ENCODE data around the gene FAM120AOS. TPM values are rescaled to one million over a fixed set of nuclear protein-coding genes. Genes with fewer than 3 reads are reported as not detected.
"Not testable (repeated sequence)": the region's sequence is repeated elsewhere in the genome, so short reads cannot be mapped to it uniquely, and the experiment has no call there.

The FAM120AOS gene
- polyA plus RNA-seq, 1 experiment: 34.3 TPM

DNA sequence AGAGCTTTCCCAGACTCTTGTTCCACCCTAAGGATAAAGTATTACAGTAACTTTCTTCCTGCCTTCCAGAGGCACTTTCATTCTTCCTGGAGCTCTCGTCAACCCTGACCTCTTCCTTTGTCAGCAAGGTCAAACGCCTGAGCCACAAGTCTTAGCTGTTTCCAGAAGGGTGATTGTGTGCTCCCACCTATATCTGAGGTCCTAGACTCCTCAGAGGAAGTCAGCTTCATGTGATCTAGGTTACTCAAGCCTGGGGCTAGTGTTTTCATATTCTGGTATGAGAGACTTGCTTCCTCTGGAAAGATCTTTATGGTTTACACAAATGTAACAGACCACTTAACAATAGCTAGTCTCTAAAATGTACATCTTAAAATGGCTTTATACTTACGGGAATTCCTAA is 7.3 kb downstream of the FAM120AOS start:
- ChIA-PET CTCF (no interaction called here), POLR2A (interaction anchor here (0.6 kb wide), 2 partner anchors 330 to 1932 kb away, joined by 3 read pairs; no protein-coding TSS in a partner anchor)
- TF ChIP-seq CTCF (IDR thresholded peaks at IDR 0.05; ENCODE audit: insufficient read depth, low read depth, low read length): no peak
- no peak for DNase-seq (ENCODE audit: low read depth)
- H3K27me3 ChIP-seq (ENCODE audit: control insufficient read depth, insufficient read depth, low read length): no peaks in the 10 kb centered on the region
- H3K36me3 ChIP-seq (ENCODE audit: control insufficient read depth, insufficient read depth, low read length): peaks cover 11% of the 10 kb centered on the region
- H3K4me3 ChIP-seq (ENCODE audit: low read depth, low read length): no peak overlapping the region

GRCh38 chr9:93440896-93441580 is 12.3 kb downstream of the FAM120AOS start:
- ChIA-PET POLR2A (no interaction called here), CTCF (no interaction called here)
- Histone ChIP-seq H3K36me3 (ENCODE audit: control insufficient read depth, insufficient read depth, low read length) (no peaks in the 10 kb centered on the region), H3K4me3 (ENCODE audit: low read depth, low read length) (no peak overlapping the region), H3K27me3 (ENCODE audit: control insufficient read depth, insufficient read depth, low read length) (no peaks in the 10 kb centered on the region)
- no peak for DNase-seq (ENCODE audit: low read depth)
- TF ChIP-seq CTCF (IDR thresholded peaks at IDR 0.05; ENCODE audit: insufficient read depth, low read depth, low read length): no peak

GRCh38 chr9:93439301-93439700 is 14.1 kb downstream of the FAM120AOS start:
- H3K36me3 ChIP-seq (ENCODE audit: control insufficient read depth, insufficient read depth, low read length); DNase-seq (ENCODE audit: low read depth); POLR2A ChIA-PET; H3K27me3 ChIP-seq (ENCODE audit: control insufficient read depth, insufficient read depth, low read length); CTCF ChIA-PET; H3K4me3 ChIP-seq (ENCODE audit: low read depth, low read length): not testable (repeated sequence)

- H3K36me3 ChIP-seq (ENCODE audit: control insufficient read depth, insufficient read depth, low read length): no peaks in the 10 kb centered on the region
- POLR2A ChIA-PET: no interaction called here
- no peaks in the 10 kb centered on the region for H3K27me3 ChIP-seq (ENCODE audit: control insufficient read depth, insufficient read depth, low read length)
- no peak for TF ChIP-seq CTCF (IDR thresholded peaks at IDR 0.05; ENCODE audit: insufficient read depth, low read depth, low read length)
- CTCF ChIA-PET: no interaction called here
- DNase-seq (ENCODE audit: low read depth): no peak
- H3K4me3 ChIP-seq (ENCODE audit: low read depth, low read length): no peak overlapping the region
These were observed 15.4 kb downstream of the FAM120AOS start for GRCh38 chr9:93437996-93438395.

GRCh38 chr9:93436655-93437407 is 16.6 kb downstream of the FAM120AOS start:
- DNase-seq (ENCODE audit: low read depth): no peak
- no peaks in the 10 kb centered on the region for H3K36me3 ChIP-seq (ENCODE audit: control insufficient read depth, insufficient read depth, low read length)
- CTCF ChIA-PET: interaction anchor here (0.6 to 1.8 kb wide), 2 partner anchors 30 to 129 kb away, joined by 4 read pairs; no protein-coding TSS in a partner anchor
- no peak overlapping the region for H3K4me3 ChIP-seq (ENCODE audit: low read depth, low read length)
- TF ChIP-seq CTCF (IDR thresholded peaks at IDR 0.05; ENCODE audit: insufficient read depth, low read depth, low read length): no peak
- H3K27me3 ChIP-seq (ENCODE audit: control insufficient read depth, insufficient read depth, low read length): no peaks in the 10 kb centered on the region
- POLR2A ChIA-PET: no interaction called here
